HG03520 (cell line): ENCODE measurements around the gene DGKQ.
"Not testable (repeated sequence)": the region's sequence is repeated elsewhere in the genome, so short reads cannot be mapped to it uniquely, and the experiment has no call there.

Source experiments
- ATAC-seq: cut with Tn5 transposase; IDR thresholded peaks from one replicate; pipeline ENCODE4 v1.9.1; 2021; ENCODE audit warnings: mild to moderate bottlenecking, moderate library complexity; ENCODE audit not compliant: unreplicated experiment

DGKQ gene

GRCh38 chr4:1010395-1011021 is 37.1 kb upstream of the DGKQ start:
- no peak for ATAC-seq

GRCh38 chr4:1009542-1010394 is 36.4 kb upstream of the DGKQ start:
- ATAC-seq = no peak

GRCh38 chr4:1008840-1009541 is 35.6 kb upstream of the DGKQ start:
- no peak for ATAC-seq

- no peak for ATAC-seq
These were observed 33.5 kb upstream of the DGKQ start for GRCh38 chr4:1006856-1007255.

- no peak for ATAC-seq
These were observed 31.5 kb upstream of the DGKQ start for GRCh38 chr4:1004557-1005485.

- ATAC-seq = no peak
These were observed 30.7 kb upstream of the DGKQ start for GRCh38 chr4:1004071-1004418.

- no peak for ATAC-seq
These were observed 30.1 kb upstream of the DGKQ start for GRCh38 chr4:1003271-1004070.

GRCh38 chr4:1002631-1003251 is 29.4 kb upstream of the DGKQ start:
- ATAC-seq = no peak

- ATAC-seq = no peak
These were observed 28.8 kb upstream of the DGKQ start for GRCh38 chr4:1002131-1002630.

GRCh38 chr4:1001561-1002130 is 28.3 kb upstream of the DGKQ start:
- ATAC-seq = no peak

GRCh38 chr4:1000686-1001260 is 27.4 kb upstream of the DGKQ start:
- no peak for ATAC-seq

- ATAC-seq = no peak
These were observed 26.6 kb upstream of the DGKQ start for GRCh38 chr4:999882-1000425.

GRCh38 chr4:999240-999863 is 26.0 kb upstream of the DGKQ start:
- ATAC-seq = not testable (repeated sequence)

- ATAC-seq = no peak
These were observed 24.8 kb upstream of the DGKQ start for GRCh38 chr4:998096-998691.

GRCh38 chr4:997375-998071 is 24.2 kb upstream of the DGKQ start:
- ATAC-seq = no peak

GRCh38 chr4:996997-997374 is 23.6 kb upstream of the DGKQ start:
- no peak for ATAC-seq
